NT2/D1 (cell line): ENCODE data around the gene TMEM60.
A peak's percentile ranks its signal among the peaks of the same experiment; 100 is the strongest.
"Not testable (repeated sequence)": the region's sequence is repeated elsewhere in the genome, so short reads cannot be mapped to it uniquely, and the experiment has no call there.

Source experiments
- DNase-seq: peaks from one replicate; pipeline ENCODE4 v3.0.0-alpha.2; 2011; ENCODE audit warnings: low read depth, low spot score
- H3K27me3 ChIP-seq: 2 replicates; pipeline ENCODE4 v1.6.0; 2011; ENCODE audit warnings: mild to moderate bottlenecking; ENCODE audit not compliant: insufficient read length, insufficient read depth
- H3K36me3 ChIP-seq: 2 replicates; pipeline ENCODE4 v1.6.1; 2011; ENCODE audit warnings: mild to moderate bottlenecking, low read length, mixed read lengths; ENCODE audit not compliant: insufficient read depth, insufficient read length
- H3K4me1 ChIP-seq: 2 replicates; pipeline ENCODE4 v1.5.1; 2011; ENCODE audit not compliant: insufficient read depth, insufficient read length
- H3K4me3 ChIP-seq: 2 replicates; pipeline ENCODE4 v1.5.1; 2011; ENCODE audit warnings: low read depth; ENCODE audit not compliant: insufficient read length
- H3K9ac ChIP-seq: 2 replicates; pipeline ENCODE4 v1.6.0; 2011; ENCODE audit warnings: low read depth; ENCODE audit not compliant: insufficient read length
- H3K9me3 ChIP-seq: 2 replicates; pipeline ENCODE4 v1.5.1; 2011; ENCODE audit warnings: mild to moderate bottlenecking, low read length; ENCODE audit not compliant: insufficient read depth
- SUZ12 ChIP-seq: IDR thresholded peaks from 2 replicates; pipeline ENCODE4 v1.6.1; 2011; ENCODE audit not compliant: insufficient read length, insufficient read depth; ENCODE audit errors: extremely low read depth
- YY1 ChIP-seq: IDR thresholded peaks from 2 replicates; pipeline ENCODE4 v1.6.1; 2011; ENCODE audit not compliant: insufficient read length, insufficient read depth
- ZNF274 ChIP-seq: IDR thresholded peaks from 2 replicates; pipeline ENCODE4 v1.6.1; 2011; ENCODE audit warnings: mild to moderate bottlenecking, low read depth, low read length

The TMEM60 gene, protein sequence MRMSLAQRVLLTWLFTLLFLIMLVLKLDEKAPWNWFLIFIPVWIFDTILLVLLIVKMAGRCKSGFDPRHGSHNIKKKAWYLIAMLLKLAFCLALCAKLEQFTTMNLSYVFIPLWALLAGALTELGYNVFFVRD

GRCh38 chr7:77798394-77799077 is at the start of gene TMEM60, which contains the start of gene PHTF2:
TMEM60 (minus strand) TSS chr7:77798434; CDS start chr7:77794373, 4,061 bp downstream.
PHTF2 (plus strand) TSS chr7:77798773.
- Histone ChIP-seq H3K36me3 (peaks cover 21% of the 10 kb centered on the region), H3K4me1 (no peaks in the 10 kb centered on the region), H3K9ac (peak within 1 kb of the TSS; percentile 92)

DNA sequence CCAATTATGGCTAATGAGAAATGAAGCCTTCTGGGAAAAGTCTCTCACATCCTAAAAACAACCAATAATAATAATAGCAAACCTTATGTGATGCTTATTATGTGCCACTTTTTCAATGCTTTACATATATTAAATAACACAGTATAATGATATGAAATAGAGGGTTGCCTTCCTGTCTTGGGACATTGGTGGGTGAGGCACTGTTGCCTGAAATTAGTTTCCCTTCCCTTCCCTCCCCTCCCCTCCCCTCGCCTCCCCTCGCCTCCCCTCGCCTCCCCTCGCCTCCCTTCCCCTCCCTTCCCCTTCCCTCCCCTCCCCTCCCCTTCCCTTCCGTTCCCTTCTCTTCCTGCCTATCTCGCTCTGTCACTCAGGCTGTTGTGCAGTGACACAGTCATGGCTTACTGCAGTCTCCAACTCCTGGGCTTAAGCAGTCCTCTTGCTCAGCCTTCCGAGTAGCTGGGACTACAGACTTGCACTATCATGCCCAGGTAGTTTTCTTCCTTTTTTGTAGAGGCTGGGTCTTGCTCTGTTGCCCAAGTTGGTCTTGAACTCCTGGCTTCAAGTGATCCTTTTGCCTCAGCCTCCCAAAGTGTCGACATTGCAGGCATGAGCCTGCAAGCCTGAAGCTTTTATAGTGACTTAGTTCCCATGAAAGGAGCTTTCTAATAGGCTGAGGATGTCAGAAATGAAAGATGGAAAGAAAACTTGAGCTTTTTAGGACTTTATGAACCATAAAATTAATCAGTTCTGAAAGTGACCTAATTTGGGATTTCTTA is 48.3 kb upstream of the TMEM60 start:
- Histone ChIP-seq H3K4me1 (no peaks in the 10 kb centered on the region), H3K4me3 (no peak overlapping the region), H3K27me3 (no peaks in the 10 kb centered on the region), H3K9ac (no peak overlapping the region), H3K36me3 (no peaks in the 10 kb centered on the region), H3K9me3 (no peaks in the 10 kb centered on the region)
- no peak for DNase-seq
- TF ChIP-seq ZNF274 = no peak
- TF ChIP-seq SUZ12 = no peak
- no peak for TF ChIP-seq YY1

More at GRCh38 chr7:77798394-77799077, at the start of gene TMEM60, which contains the start of gene PHTF2:
- Histone ChIP-seq H3K27me3 (no peaks in the 10 kb centered on the region), H3K9me3 (no peaks in the 10 kb centered on the region), H3K4me3 (peak within 1 kb of the TSS; percentile 96)
- TF ChIP-seq ZNF274 (no peak), SUZ12 (no peak)
- peak; percentile 99 for DNase-seq

DNA sequence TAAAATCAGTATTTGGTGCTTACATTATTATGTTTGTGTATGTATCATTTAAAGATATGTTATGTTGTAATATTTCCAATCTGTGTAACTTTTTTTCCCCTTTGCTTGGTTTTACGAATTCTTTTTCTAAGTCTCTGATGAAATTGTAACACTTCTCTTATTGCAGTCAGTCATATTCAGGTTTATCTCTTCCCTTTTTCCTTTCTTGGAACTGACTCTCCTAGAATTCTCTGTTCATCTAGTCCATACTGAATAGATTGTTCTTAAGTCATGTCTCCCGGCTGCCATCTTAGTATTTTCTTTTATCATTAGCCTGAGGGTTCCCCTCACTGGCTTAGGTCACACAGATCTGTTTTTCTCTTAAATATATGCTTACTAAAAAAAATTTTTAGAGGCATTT is 45.0 kb upstream of the TMEM60 start:
- DNase-seq = no peak
- TF ChIP-seq ZNF274 (no peak), YY1 (no peak), SUZ12 (no peak)
- Histone ChIP-seq H3K9ac (no peak overlapping the region), H3K9me3 (no peaks in the 10 kb centered on the region), H3K4me1 (no peaks in the 10 kb centered on the region), H3K4me3 (no peak overlapping the region), H3K36me3 (no peaks in the 10 kb centered on the region), H3K27me3 (no peaks in the 10 kb centered on the region)

DNA sequence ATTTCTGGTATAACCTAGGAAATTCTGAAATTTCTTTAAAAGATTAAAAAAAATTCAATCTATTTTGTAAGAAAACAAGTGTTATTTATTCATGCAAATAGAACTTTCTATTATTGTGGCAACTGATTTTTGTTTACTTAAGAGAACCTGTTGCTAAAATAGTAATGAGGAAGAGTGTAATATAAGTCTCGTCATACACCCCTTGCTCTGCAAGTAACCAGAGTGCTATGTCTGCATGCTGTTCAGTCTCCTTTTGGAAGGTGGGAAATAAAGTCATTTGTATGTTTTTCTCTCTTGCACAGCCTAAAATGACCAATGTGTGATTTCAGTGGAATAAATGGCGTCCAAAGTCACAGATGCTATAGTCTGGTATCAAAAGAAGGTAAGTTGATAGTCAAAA is 41.7 kb upstream of the TMEM60 start:
- no peaks in the 10 kb centered on the region for H3K27me3 ChIP-seq
- TF ChIP-seq SUZ12 (no peak), YY1 (no peak), ZNF274 (no peak)
- DNase-seq = no peak
- no peak overlapping the region for H3K9ac ChIP-seq
- no peaks in the 10 kb centered on the region for H3K9me3 ChIP-seq
- H3K4me1 ChIP-seq = no peaks in the 10 kb centered on the region
- H3K4me3 ChIP-seq = no peak overlapping the region
- H3K36me3 ChIP-seq = no peaks in the 10 kb centered on the region

GRCh38 chr7:77838929-77839491 is 40.8 kb upstream of the TMEM60 start:
- Histone ChIP-seq H3K27me3 (no peaks in the 10 kb centered on the region), H3K9ac (no peak overlapping the region), H3K36me3 (no peaks in the 10 kb centered on the region), H3K4me3 (no peak overlapping the region), H3K9me3 (no peaks in the 10 kb centered on the region), H3K4me1 (no peaks in the 10 kb centered on the region)
- TF ChIP-seq ZNF274 = no peak
- no peak for DNase-seq

GRCh38 chr7:77837966-77838365 is 39.7 kb upstream of the TMEM60 start:
- no peak for TF ChIP-seq YY1
- no peak for TF ChIP-seq ZNF274
- Histone ChIP-seq H3K36me3 (no peaks in the 10 kb centered on the region), H3K9ac (no peak overlapping the region), H3K27me3 (no peaks in the 10 kb centered on the region), H3K9me3 (no peaks in the 10 kb centered on the region), H3K4me1 (no peaks in the 10 kb centered on the region), H3K4me3 (no peak overlapping the region)
- no peak for DNase-seq

- Histone ChIP-seq H3K9ac (no peak overlapping the region), H3K36me3 (no peaks in the 10 kb centered on the region), H3K4me1 (no peaks in the 10 kb centered on the region), H3K9me3 (no peaks in the 10 kb centered on the region), H3K27me3 (no peaks in the 10 kb centered on the region), H3K4me3 (no peak overlapping the region)
- DNase-seq = no peak
- TF ChIP-seq SUZ12 = no peak
- TF ChIP-seq ZNF274 = no peak
Measured at GRCh38 chr7:77837275-77837674, 39.0 kb upstream of the TMEM60 start.

GRCh38 chr7:77836425-77836824 is 38.2 kb upstream of the TMEM60 start:
- DNase-seq, H3K36me3 ChIP-seq, H3K4me1 ChIP-seq, H3K27me3 ChIP-seq, H3K4me3 ChIP-seq, H3K9ac ChIP-seq, H3K9me3 ChIP-seq: not testable (repeated sequence)
